H9 (cell line): Measurements from ENCODE around the gene SRP9. TPM values are rescaled to one million over a fixed set of nuclear protein-coding genes. Genes with fewer than 3 reads are reported as not detected.
"Not testable (repeated sequence)": the region's sequence is repeated elsewhere in the genome, so short reads cannot be mapped to it uniquely, and the experiment has no call there.

Source experiments
- DNase-seq: peaks from one replicate; pipeline ENCODE4 v3.0.0-alpha.2; 2017
- H2AFZ ChIP-seq: one replicate; pipeline ENCODE4 v1.6.1; 2013; ENCODE audit warnings: mild to moderate bottlenecking, low read length, control low read depth, moderate library complexity
- H2AK5ac ChIP-seq: 2 replicates; pipeline ENCODE4 v1.6.1; 2013; ENCODE audit warnings: low read length, control low read depth, mixed read lengths; ENCODE audit not compliant: insufficient read length
- H2BK120ac ChIP-seq: one replicate; pipeline ENCODE4 v1.6.1; 2013; ENCODE audit warnings: low read depth, mild to moderate bottlenecking, low read length, control low read depth, inconsistent platforms; ENCODE audit not compliant: poor library complexity, severe bottlenecking
- H2BK12ac ChIP-seq: 2 replicates; pipeline ENCODE4 v1.6.1; 2013; ENCODE audit warnings: low read length, control low read depth, mixed read lengths, low read depth; ENCODE audit not compliant: insufficient read length
- H2BK15ac ChIP-seq: 2 replicates; pipeline ENCODE4 v1.6.1; 2013; ENCODE audit warnings: low read depth, low read length, control low read depth
- H2BK20ac ChIP-seq: one replicate; pipeline ENCODE4 v1.6.1; 2013; ENCODE audit warnings: low read depth, mild to moderate bottlenecking, low read length, control low read depth, inconsistent platforms; ENCODE audit not compliant: poor library complexity, severe bottlenecking
- H2BK5ac ChIP-seq: 2 replicates; pipeline ENCODE4 v1.6.1; 2013; ENCODE audit warnings: low read length, control low read depth, mixed read lengths; ENCODE audit not compliant: insufficient read length
- H3K14ac ChIP-seq: 2 replicates; pipeline ENCODE4 v1.6.1; 2013; ENCODE audit warnings: low read length, control low read depth; ENCODE audit not compliant: insufficient read depth
- H3K18ac ChIP-seq: 2 replicates; pipeline ENCODE4 v1.6.1; 2013; ENCODE audit warnings: low read depth, mild to moderate bottlenecking, mixed read lengths, low read length, control low read depth; ENCODE audit not compliant: insufficient read length
- H3K23ac ChIP-seq: 2 replicates; pipeline ENCODE4 v1.6.1; 2013; ENCODE audit warnings: low read length, control low read depth, mixed read lengths, low read depth; ENCODE audit not compliant: insufficient read length
- H3K23me2 ChIP-seq: 2 replicates; pipeline ENCODE4 v1.6.1; 2013; ENCODE audit warnings: low read depth, mild to moderate bottlenecking, mixed read lengths, low read length, control low read depth; ENCODE audit not compliant: insufficient read length, poor library complexity, severe bottlenecking
- H3K27ac ChIP-seq: 2 replicates; pipeline ENCODE4 v1.5.1; 2013; ENCODE audit warnings: low read length, control low read depth, mixed read lengths, low read depth; ENCODE audit not compliant: insufficient read length
- H3K27me3 ChIP-seq: 2 replicates; pipeline ENCODE4 v1.6.1; 2013; ENCODE audit warnings: low read length, control low read depth, inconsistent platforms; ENCODE audit not compliant: insufficient read depth
- H3K4ac ChIP-seq: 2 replicates; pipeline ENCODE4 v1.6.1; 2013; ENCODE audit warnings: low read depth, mild to moderate bottlenecking, control low read depth, inconsistent platforms, low read length, moderate library complexity
- H3K4me1 ChIP-seq: 2 replicates; pipeline ENCODE4 v1.6.1; 2013; ENCODE audit warnings: low read length, control low read depth, inconsistent platforms; ENCODE audit not compliant: insufficient read depth
- H3K4me2 ChIP-seq: 2 replicates; pipeline ENCODE4 v1.6.1; 2013; ENCODE audit warnings: low read length, control low read depth, mixed read lengths; ENCODE audit not compliant: insufficient read length, insufficient read depth
- H3K56ac ChIP-seq: 2 replicates; pipeline ENCODE4 v1.6.1; 2013; ENCODE audit warnings: low read depth, mild to moderate bottlenecking, mixed read lengths, low read length, control low read depth; ENCODE audit not compliant: insufficient read length
- H3K79me1 ChIP-seq: 2 replicates; pipeline ENCODE4 v1.6.1; 2013; ENCODE audit warnings: low read depth, mild to moderate bottlenecking, moderate library complexity, low read length, control low read depth, inconsistent platforms; ENCODE audit not compliant: insufficient read depth, poor library complexity, severe bottlenecking
- H3K79me2 ChIP-seq: 2 replicates; pipeline ENCODE4 v1.6.1; 2013; ENCODE audit warnings: low read length, control low read depth, inconsistent platforms; ENCODE audit not compliant: insufficient read depth
- H3K9ac ChIP-seq: 2 replicates; pipeline ENCODE4 v1.6.1; 2013; ENCODE audit warnings: low read length, control low read depth, mixed read lengths; ENCODE audit not compliant: insufficient read length; ENCODE audit errors: extremely low read depth
- H3K9me3 ChIP-seq: one replicate; pipeline ENCODE4 v1.6.1; 2013; ENCODE audit warnings: low read depth, low read length, inconsistent platforms; ENCODE audit not compliant: control insufficient read depth
- H3T11ph ChIP-seq: one replicate; pipeline ENCODE4 v1.6.1; 2013; ENCODE audit warnings: mild to moderate bottlenecking, low read length, control low read depth, inconsistent platforms
- H4K20me1 ChIP-seq: one replicate; pipeline ENCODE4 v1.6.1; 2013; ENCODE audit not compliant: control insufficient read depth, insufficient read length, insufficient read depth
- H4K5ac ChIP-seq: 2 replicates; pipeline ENCODE4 v1.6.1; 2013; ENCODE audit warnings: low read depth, mild to moderate bottlenecking, mixed read lengths, low read length, control low read depth; ENCODE audit not compliant: insufficient read length
- H4K8ac ChIP-seq: replicated peaks from 2 replicates; pipeline ENCODE4 v1.6.1; 2013; ENCODE audit warnings: low read length, control low read depth, mixed read lengths, low read depth; ENCODE audit not compliant: insufficient read length
- H4K91ac ChIP-seq: 2 replicates; pipeline ENCODE4 v1.6.1; 2013; ENCODE audit warnings: low read depth, mild to moderate bottlenecking, moderate library complexity, mixed read lengths, low read length, control low read depth; ENCODE audit not compliant: insufficient read length
- H3K27ac Mint-ChIP-seq, 3 experiments: 2 replicates in 2 of 3; 3 replicates in 1 of 3; pipeline ENCODE4 v1.8.0; 2020 to 2021; ENCODE audit warnings: mixed read lengths in 3 of 3, mild to moderate bottlenecking in 1 of 3, moderate library complexity in 1 of 3
- H3K27me3 Mint-ChIP-seq: 2 replicates; pipeline ENCODE4 v1.8.0; 2021; ENCODE audit warnings: low read depth, mild to moderate bottlenecking, moderate library complexity, mixed read lengths
- H3K36me3 Mint-ChIP-seq, 3 experiments: 2 replicates in 2 of 3; 3 replicates in 1 of 3; pipeline ENCODE4 v1.8.0; 2020 to 2021; ENCODE audit warnings: low read depth in 3 of 3, mixed read lengths in 3 of 3; ENCODE audit not compliant: insufficient read depth in 1 of 3
- H3K4me1 Mint-ChIP-seq, 2 experiments: 2 replicates each; pipeline ENCODE4 v1.8.0; 2020; ENCODE audit warnings: mixed read lengths in 2 of 2
- H3K4me3 Mint-ChIP-seq, 2 experiments: 2 replicates in 1 of 2; 3 replicates in 1 of 2; pipeline ENCODE4 v1.8.0; 2020 to 2021; ENCODE audit warnings: mild to moderate bottlenecking in 2 of 2, mixed read lengths in 2 of 2, moderate library complexity in 1 of 2
- H3K9me3 Mint-ChIP-seq, 2 experiments: 2 replicates in 1 of 2; 3 replicates in 1 of 2; pipeline ENCODE4 v1.8.0; 2020; ENCODE audit warnings: mild to moderate bottlenecking in 2 of 2, mixed read lengths in 2 of 2, moderate library complexity in 1 of 2
- CTCF ChIP-seq: fragments of 200-600 bp; sonication (generic); conservative IDR thresholded peaks from 3 replicates; pipeline ENCODE4 v1.8.0; 2021; ENCODE audit warnings: antibody characterized with exemption, mild to moderate bottlenecking
- WGBS: extraction: QIAGEN DNeasy Blood & Tissue Kit; methylation state at CpG from one replicate; pipeline ENCODE4 v1.1.7; 2013; ENCODE audit warnings: missing lambda C conversion rate, low lambda C conversion rate, mixed read lengths; ENCODE audit not compliant: insufficient read length; ENCODE audit errors: extremely low coverage; 5-methylcytosine and 5-hydroxymethylcytosine counted together
- total RNA-seq: library from RNA; stranded (reverse); gene quantifications from 2 replicates; pipeline ENCODE4 v1.2.1, GENCODE V29; 2021

Gene SRP9
- total RNA-seq, 1 experiment from 2014 or later = 403 TPM

- Histone ChIP-seq H4K20me1 (no peaks in the 10 kb centered on the region), H2BK5ac (no peak overlapping the region), H4K5ac (no peak overlapping the region), H3K9me3 (no peaks in the 10 kb centered on the region), H3K56ac (no peak overlapping the region), H3K4me1 (peaks cover 4% of the 10 kb centered on the region; the same call in 1 of the 2 replicates), H2BK15ac (no peak overlapping the region), H4K91ac (no peak overlapping the region), H3K79me2 (peaks cover 38% of the 10 kb centered on the region), H2BK20ac (no peak overlapping the region), H3K27me3 (no peaks in the 10 kb centered on the region), H3K23ac (no peak overlapping the region), H2BK12ac (no peak overlapping the region), H3T11ph (no peak overlapping the region), H3K14ac (no peak overlapping the region), H3K79me1 (peaks cover 5% of the 10 kb centered on the region), H3K9ac (no peak overlapping the region), H3K18ac (no peak overlapping the region), H3K4me2 (no peak overlapping the region), H3K4ac (no peak overlapping the region), H4K8ac (no peak overlapping the region), H3K23me2 (peaks cover 7% of the 10 kb centered on the region), H2AFZ (no peak overlapping the region), H3K27ac (no peak overlapping the region), H2BK120ac (no peak overlapping the region), H2AK5ac (no peak overlapping the region)
- peaks cover 32 to 35% of the 10 kb centered on the region in 2 experiments for H3K4me1 Mint-ChIP-seq
- no peaks in the 10 kb centered on the region for H3K27me3 Mint-ChIP-seq
- H3K4me3 Mint-ChIP-seq = peak overlapping the region in 1 of 2 experiments; percentile 8; a peak in 3 of 5 replicates
- DNase-seq = no peak
- no CpG with 5 or more reads among the region's 1 CpG for WGBS
- no peaks in the 10 kb centered on the region for H3K9me3 Mint-ChIP-seq
- peak overlapping the region in 2 of 3 experiments; percentile 35 to 79; a peak in 5 of 7 replicates for H3K27ac Mint-ChIP-seq
- peaks cover 26 to 57% (median 43%) of the 10 kb centered on the region in 3 experiments for H3K36me3 Mint-ChIP-seq
- no peak for TF ChIP-seq CTCF
These were observed 3.0 kb downstream of the SRP9 start for GRCh38 chr1:225780630-225781029.

GRCh38 chr1:225789142-225789541, 11.5 kb downstream of the SRP9 start:
- Mint-ChIP-seq H3K9me3 (peaks cover 25 to 32% of the 10 kb centered on the region in 2 experiments), H3K36me3 (peaks cover 85 to 92% (median 88%) of the 10 kb centered on the region in 3 experiments)
- not testable (repeated sequence) for H3K27ac Mint-ChIP-seq, H3K18ac ChIP-seq, H2AFZ ChIP-seq, H3K4me1 ChIP-seq, H2BK120ac ChIP-seq, H3K4me3 Mint-ChIP-seq, H3K27ac ChIP-seq, H4K8ac ChIP-seq, DNase-seq, H3K9ac ChIP-seq, H2BK5ac ChIP-seq, H3T11ph ChIP-seq, H3K4me1 Mint-ChIP-seq, H3K79me2 ChIP-seq, H3K23me2 ChIP-seq, H2BK20ac ChIP-seq, H3K4me2 ChIP-seq, H2BK15ac ChIP-seq, H3K23ac ChIP-seq, H4K5ac ChIP-seq, H3K79me1 ChIP-seq, H3K9me3 ChIP-seq, H4K20me1 ChIP-seq, H2BK12ac ChIP-seq, H3K27me3 Mint-ChIP-seq, H3K56ac ChIP-seq, H4K91ac ChIP-seq, H2AK5ac ChIP-seq, H3K14ac ChIP-seq, H3K4ac ChIP-seq, H3K27me3 ChIP-seq
- WGBS = no CpG with 5 or more reads among the region's 3 CpGs
